H1 (cell line): ENCODE data around the gene NSUN6. TPM values are rescaled to one million over a fixed set of nuclear protein-coding genes. Genes with fewer than 3 reads are reported as not detected.

Experiments used
- CTCF ChIA-PET: fragments of 300-600 bp; sonication (Branson Sonifier 250); formaldehyde crosslinking; loops from one replicate; lab custom pipeline; 2021; ENCODE audit not compliant: partially characterized antibody; lab: Charles Lee
- POLR2A ChIA-PET: fragments of 300-600 bp; sonication (Branson Sonifier 250); formaldehyde crosslinking; loops from one replicate; lab custom pipeline; 2021; ENCODE audit warnings: inconsistent platforms; ENCODE audit not compliant: partially characterized antibody; lab: Charles Lee
- DNase-seq, 2 experiments: peaks; one replicate each; pipeline versions ENCODE4 v3.0.0 to v3.0.0-alpha.2; 2010 to 2022; ENCODE audit warnings: low spot score in 2 of 2, low read depth in 1 of 2, mixed read lengths in 1 of 2
- FAIRE-seq: peaks from 2 replicates; lab custom pipeline; 2011; peaks lifted over from hg19 to GRCh38; lab: Jason Lieb, UNC
- H2AFZ ChIP-seq: 2 replicates; pipeline ENCODE4 v1.8.1; 2012; ENCODE audit warnings: low read length, inconsistent platforms
- H2AK5ac ChIP-seq: 2 replicates; pipeline ENCODE4 v1.6.1; 2013; ENCODE audit warnings: low read depth, low read length
- H2BK120ac ChIP-seq: replicated peaks from 2 replicates; pipeline ENCODE3; 2013; ENCODE audit warnings: low read depth, low read length, inconsistent platforms
- H2BK12ac ChIP-seq: 2 replicates; pipeline ENCODE4 v1.6.1; 2013; ENCODE audit warnings: low read depth, low read length
- H2BK15ac ChIP-seq: 2 replicates; pipeline ENCODE4 v1.6.1; 2013; ENCODE audit warnings: low read length
- H2BK20ac ChIP-seq: 2 replicates; pipeline ENCODE4 v1.6.1; 2013; ENCODE audit warnings: low read length
- H2BK5ac ChIP-seq: 2 replicates; pipeline ENCODE4 v1.6.1; 2013; ENCODE audit warnings: low read depth, low read length
- H3K14ac ChIP-seq: 2 replicates; pipeline ENCODE4 v1.6.1; 2013; ENCODE audit warnings: inconsistent platforms; ENCODE audit not compliant: insufficient read length
- H3K18ac ChIP-seq: 2 replicates; pipeline ENCODE4 v1.6.1; 2013; ENCODE audit warnings: low read length; ENCODE audit errors: extremely low read depth
- H3K23ac ChIP-seq: 2 replicates; pipeline ENCODE4 v1.6.1; 2013; ENCODE audit warnings: inconsistent platforms; ENCODE audit not compliant: insufficient read length
- H3K23me2 ChIP-seq: 2 replicates; pipeline ENCODE4 v1.6.1; 2013; ENCODE audit warnings: low read depth, low read length
- H3K27ac ChIP-seq: 2 replicates; pipeline ENCODE4 v1.6.1; 2011; ENCODE audit warnings: low read depth, low read length, inconsistent platforms
- H3K27me3 ChIP-seq, 4 experiments: replicated peaks in 1 of 4; 1 replicate in 1 of 4; 2 replicates in 3 of 4; pipeline versions ENCODE4 v1.6.1 to v1.8.1; 2011 to 2013; ENCODE audit warnings: low read length in 3 of 4, mild to moderate bottlenecking in 3 of 4, inconsistent platforms in 2 of 4, mixed read lengths in 2 of 4, moderate library complexity in 1 of 4; ENCODE audit not compliant: control insufficient read depth in 3 of 4, insufficient read depth in 3 of 4; ENCODE audit errors: extremely low read depth in 1 of 4
- H3K36me3 ChIP-seq, 4 experiments: 2 replicates each; pipeline versions ENCODE4 v1.6.1 to v1.8.1; 2011 to 2013; ENCODE audit warnings: mild to moderate bottlenecking in 4 of 4, low read length in 3 of 4, moderate library complexity in 2 of 4, control low read depth in 1 of 4, inconsistent platforms in 1 of 4; ENCODE audit not compliant: insufficient read depth in 4 of 4, control insufficient read depth in 2 of 4
- H3K4ac ChIP-seq: replicated peaks from 2 replicates; pipeline ENCODE3; 2013; ENCODE audit warnings: low read length, low read depth, mixed read lengths, inconsistent platforms; ENCODE audit not compliant: insufficient read length
- H3K4me1 ChIP-seq, 4 experiments: replicated peaks in 1 of 4; 1 replicate in 1 of 4; 2 replicates in 3 of 4; pipeline versions ENCODE4 v1.6.1 to v1.8.1; 2011 to 2013; ENCODE audit warnings: low read length in 3 of 4, inconsistent platforms in 2 of 4, mixed read lengths in 1 of 4; ENCODE audit not compliant: insufficient read depth in 4 of 4, control insufficient read depth in 3 of 4
- H3K4me2 ChIP-seq, 2 experiments: 2 replicates each; pipeline versions ENCODE4 v1.6.1 to v1.8.1; 2011 to 2013; ENCODE audit warnings: low read depth in 2 of 2, low read length in 2 of 2, control low read depth in 1 of 2, inconsistent platforms in 1 of 2, mild to moderate bottlenecking in 1 of 2; ENCODE audit not compliant: insufficient read depth in 1 of 2
- H3K4me3 ChIP-seq, 4 experiments: fragments of 200-600, 300-600 bp in 1 of 4; sonication (generic), shearing (Covaris generic), sonication (Bioruptor Twin) in 1 of 4; 2 replicates each; pipeline versions ENCODE4 v1.5.1 to v1.8.1; 2011 to 2016; ENCODE audit warnings: low read length in 4 of 4, low read depth in 3 of 4, control low read depth in 2 of 4, inconsistent platforms in 2 of 4, mild to moderate bottlenecking in 2 of 4, mixed read lengths in 1 of 4, moderate library complexity in 1 of 4; ENCODE audit not compliant: insufficient read depth in 2 of 4; ENCODE audit errors: extremely low read depth in 1 of 4
- H3K56ac ChIP-seq: replicated peaks from 2 replicates; pipeline ENCODE3; 2013; ENCODE audit warnings: low read depth, mild to moderate bottlenecking, mixed read lengths, low read length, inconsistent platforms; ENCODE audit not compliant: insufficient read length
- H3K79me1 ChIP-seq: 2 replicates; pipeline ENCODE4 v1.6.1; 2013; ENCODE audit warnings: low read depth, low read length, control low read depth
- H3K79me2 ChIP-seq, 2 experiments: 2 replicates each; pipeline versions ENCODE4 v1.6.1 to v1.8.1; 2012 to 2013; ENCODE audit warnings: low read length in 2 of 2, mild to moderate bottlenecking in 2 of 2, inconsistent platforms in 1 of 2; ENCODE audit not compliant: insufficient read depth in 2 of 2, control insufficient read depth in 1 of 2
- H3K9ac ChIP-seq, 4 experiments: replicated peaks in 1 of 4; 1 replicate in 1 of 4; 2 replicates in 3 of 4; pipeline versions ENCODE4 v1.6.1 to v1.8.1; 2011 to 2013; ENCODE audit warnings: low read depth in 3 of 4, low read length in 3 of 4, control low read depth in 2 of 4, mild to moderate bottlenecking in 2 of 4, moderate library complexity in 2 of 4, inconsistent platforms in 1 of 4; ENCODE audit errors: extremely low read depth in 1 of 4
- H3K9me3 ChIP-seq, 2 experiments: 2 replicates each; pipeline versions ENCODE4 v1.6.1 to v1.8.1; 2012 to 2013; ENCODE audit warnings: mild to moderate bottlenecking in 2 of 2, moderate library complexity in 2 of 2, control low read depth in 1 of 2, inconsistent platforms in 1 of 2, low read depth in 1 of 2, low read length in 1 of 2, mixed read lengths in 1 of 2; ENCODE audit not compliant: insufficient read depth in 2 of 2
- H4K20me1 ChIP-seq, 2 experiments: replicated peaks in 1 of 2; 2 replicates each; pipeline versions ENCODE3 to v1.8.1; 2011 to 2013; ENCODE audit warnings: inconsistent platforms in 2 of 2, low read length in 2 of 2, mild to moderate bottlenecking in 1 of 2; ENCODE audit not compliant: insufficient read depth in 2 of 2, control insufficient read depth in 1 of 2
- H4K5ac ChIP-seq: 2 replicates; pipeline ENCODE4 v1.6.1; 2013; ENCODE audit warnings: low read length, low read depth, mixed read lengths, inconsistent platforms; ENCODE audit not compliant: insufficient read length
- H4K8ac ChIP-seq: 2 replicates; pipeline ENCODE4 v1.8.0; 2013; ENCODE audit warnings: mild to moderate bottlenecking, moderate library complexity, low read length, inconsistent platforms; ENCODE audit not compliant: insufficient read depth; ENCODE audit errors: extremely low read depth
- H4K91ac ChIP-seq: replicated peaks from 2 replicates; pipeline ENCODE3; 2013; ENCODE audit warnings: low read length, mixed read lengths, inconsistent platforms; ENCODE audit not compliant: insufficient read length
- BCL11A ChIP-seq, 2 experiments: IDR thresholded peaks; one replicate each; pipeline ENCODE4 v1.6.1; 2011; ENCODE audit warnings: low read depth in 2 of 2, low read length in 2 of 2, mild to moderate bottlenecking in 2 of 2
- JUND ChIP-seq: IDR thresholded peaks from 2 replicates; pipeline ENCODE4 v1.6.1; 2011; ENCODE audit warnings: mild to moderate bottlenecking, improper control_type of control experiment, low read length
- NANOG ChIP-seq: IDR thresholded peaks from 2 replicates; pipeline ENCODE4 v1.6.1; 2011; ENCODE audit warnings: low read length, low read depth, mild to moderate bottlenecking, inconsistent platforms; ENCODE audit not compliant: insufficient read depth, poor library complexity, severe bottlenecking
- PHF8 ChIP-seq: fragments of 200-600 bp; sonication (generic); conservative IDR thresholded peaks from 2 replicates; pipeline ENCODE4 v1.7.1; 2012; ENCODE audit warnings: low read depth, mild to moderate bottlenecking, inconsistent platforms, low read length, moderate library complexity
- SIRT6 ChIP-seq: IDR thresholded peaks from one replicate; pipeline ENCODE4 v1.7.1; 2012; ENCODE audit warnings: low read length, inconsistent platforms
- SRF ChIP-seq: IDR thresholded peaks from 2 replicates; pipeline ENCODE4 v1.6.1; 2011; ENCODE audit warnings: mild to moderate bottlenecking, low read depth, low read length, moderate library complexity
- TAF1 ChIP-seq: IDR thresholded peaks from 2 replicates; pipeline ENCODE4 v1.6.1; 2011; ENCODE audit warnings: mild to moderate bottlenecking, low read depth, low read length
- WGBS, 2 experiments: shearing (Covaris generic) in 1 of 2; methylation state at CpG; one replicate each; pipeline versions ENCODE4 v1.1.6 to v1.1.7; 2013 to 2015; ENCODE audit warnings: low lambda C conversion rate in 2 of 2, mixed read lengths in 2 of 2, inconsistent platforms in 1 of 2, low coverage in 1 of 2, missing lambda C conversion rate in 1 of 2; ENCODE audit not compliant: insufficient replicate concordance in 2 of 2, insufficient coverage in 1 of 2, insufficient read length in 1 of 2; ENCODE audit errors: extremely low coverage in 1 of 2, missing lambda C conversion rate in 1 of 2; 5-methylcytosine and 5-hydroxymethylcytosine counted together
- polyA plus RNA-seq, 7 experiments: library from polyadenylated mRNA; depleted of rRNA in 3 of 7; stranded (reverse) in 5 of 7; unstranded in 2 of 7; fragments of >200 nt in 5 of 7; fragments of 200-250 nt in 2 of 7; gene quantifications; 1 replicate in 5 of 7; 2 replicates in 1 of 7; 4 replicates in 1 of 7; pipeline versions ENCODE4 v1.2.1 to v1.2.3, GENCODE V29; 2011 to 2013; ENCODE audit warnings: missing spikeins in 2 of 7, mixed read lengths in 2 of 7
- total RNA-seq: library from RNA; stranded (reverse); fragmentation: NEBNext Ultra II Directional; extraction: Animal tissue kit (Norgen Biotek cat#: 25700); gene quantifications from 2 replicates; pipeline ENCODE4 v1.2.1, GENCODE V29; 2021
- TF ChIP-seq, protein P1 (sequence below): IDR thresholded peaks from 2 replicates; pipeline ENCODE4 v1.6.1; 2012; ENCODE audit warnings: inconsistent platforms

The NSUN6 gene
- total and polyA plus RNA-seq, 2 of the 8 experiments (the other 6 are each of a cell fraction or from before 2014, with no cell fraction given) = 5.9 to 14.4 TPM

DNA sequence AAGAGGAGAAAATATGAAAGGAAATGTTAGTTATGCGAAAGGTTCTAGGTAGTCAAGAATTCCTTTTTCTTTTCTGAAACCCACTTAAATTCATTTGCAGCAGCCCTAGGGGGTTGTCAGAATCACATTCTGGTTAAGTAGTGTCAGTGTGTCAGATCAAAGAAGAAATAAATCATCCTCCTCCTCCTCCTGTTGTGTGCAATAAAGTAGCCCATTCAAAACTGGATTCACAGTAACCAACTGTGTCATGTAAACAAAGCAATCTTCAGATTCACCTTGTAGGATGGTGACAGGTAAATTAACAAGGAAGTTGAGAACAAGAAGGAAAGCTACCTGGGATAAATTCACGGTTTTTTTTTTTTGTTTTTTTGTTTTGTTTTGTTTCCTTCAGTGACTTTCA is 127.5 kb downstream of the NSUN6 start:
- Histone ChIP-seq H4K8ac (no peak overlapping the region), H2BK5ac (no peak overlapping the region), H3K27me3 (no peaks in the 10 kb centered on the region), H3K36me3 (no peaks in the 10 kb centered on the region; a peak in 1 of 8 replicates), H3K23me2 (no peaks in the 10 kb centered on the region), H2BK15ac (no peak overlapping the region), H3K56ac (no peak overlapping the region), H3K27ac (no peak overlapping the region), H3K79me1 (no peaks in the 10 kb centered on the region), H4K20me1 (no peaks in the 10 kb centered on the region), H2AK5ac (no peak overlapping the region), H3K14ac (no peak overlapping the region), H2BK20ac (no peak overlapping the region), H2BK120ac (no peak overlapping the region), H2AFZ (no peak overlapping the region), H3K9ac (no peak overlapping the region), H4K5ac (no peak overlapping the region), H3K79me2 (no peaks in the 10 kb centered on the region), H3K4me1 (no peaks in the 10 kb centered on the region), H3K18ac (no peak overlapping the region), H3K9me3 (no peaks in the 10 kb centered on the region), H3K23ac (no peak overlapping the region), H4K91ac (no peak overlapping the region), H3K4me3 (no peak overlapping the region), H2BK12ac (no peak overlapping the region), H3K4me2 (no peak overlapping the region), H3K4ac (no peak overlapping the region)
- TF ChIP-seq BCL11A (IDR thresholded peaks at IDR 0.05; ENCODE audit: low read depth in 2 of 2, low read length in 2 of 2) (no peak), SRF (no peak), PHF8 (no peak), JUND (no peak), TAF1 (no peak), SIRT6 (no peak), NANOG (no peak)
- TF ChIP-seq, protein P1, sequence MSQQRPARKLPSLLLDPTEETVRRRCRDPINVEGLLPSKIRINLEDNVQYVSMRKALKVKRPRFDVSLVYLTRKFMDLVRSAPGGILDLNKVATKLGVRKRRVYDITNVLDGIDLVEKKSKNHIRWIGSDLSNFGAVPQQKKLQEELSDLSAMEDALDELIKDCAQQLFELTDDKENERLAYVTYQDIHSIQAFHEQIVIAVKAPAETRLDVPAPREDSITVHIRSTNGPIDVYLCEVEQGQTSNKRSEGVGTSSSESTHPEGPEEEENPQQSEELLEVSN = no peak
- ChIA-PET CTCF (interaction anchor here (0.6 to 0.7 kb wide), 2 partner anchors 40 to 339 kb away, joined by 4 to 6 read pairs; no protein-coding TSS in a partner anchor), POLR2A (interaction anchor here (1.6 kb wide), 1 partner anchor 10 kb away, joined by 4 read pairs; no protein-coding TSS in a partner anchor)
- DNase-seq = no peak
- 96% methylated on average over 2 of the region's 2 CpGs; no CpG with 5 or more reads in 1 of the 2 experiments for WGBS, 2 experiments
- FAIRE-seq = no peak
